KBM-7 (cell line): ENCODE results near the gene CPE.

Experiments
- DNase-seq: peaks from one replicate; pipeline ENCODE4 v3.0.0-alpha.2; 2015
- in situ Hi-C: fragments of 300-500 bp; cut with MboI; formaldehyde crosslinking; loops from 2 replicates; pipeline ENCODE4 v1.14.3; 2020; ENCODE audit warnings: low sequenced_read_pairs, low pct_unique_long_range_greater_than_20kb, mixed read lengths

The CPE gene

DNA sequence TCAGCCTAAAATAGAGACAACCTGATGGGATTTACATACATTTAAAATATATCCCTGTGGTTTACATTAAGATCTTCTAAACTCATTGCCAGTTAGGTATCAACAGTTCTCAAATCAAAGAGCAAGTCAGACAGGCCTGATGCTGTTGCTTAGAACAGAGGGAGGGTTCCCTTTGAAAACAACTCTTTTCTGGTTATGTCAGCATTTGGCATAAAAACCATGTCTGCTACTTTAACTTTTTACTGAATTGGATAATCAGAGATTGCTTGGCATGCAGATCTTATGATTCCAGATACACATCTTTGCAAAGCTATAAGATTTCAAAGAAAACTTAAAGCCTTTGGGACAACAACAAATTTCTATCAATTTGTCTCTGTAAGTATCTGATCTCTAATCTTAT lies 140.8 kb downstream of the CPE start:
- in situ Hi-C loops: no loop called here
- DNase-seq: no peak

DNA sequence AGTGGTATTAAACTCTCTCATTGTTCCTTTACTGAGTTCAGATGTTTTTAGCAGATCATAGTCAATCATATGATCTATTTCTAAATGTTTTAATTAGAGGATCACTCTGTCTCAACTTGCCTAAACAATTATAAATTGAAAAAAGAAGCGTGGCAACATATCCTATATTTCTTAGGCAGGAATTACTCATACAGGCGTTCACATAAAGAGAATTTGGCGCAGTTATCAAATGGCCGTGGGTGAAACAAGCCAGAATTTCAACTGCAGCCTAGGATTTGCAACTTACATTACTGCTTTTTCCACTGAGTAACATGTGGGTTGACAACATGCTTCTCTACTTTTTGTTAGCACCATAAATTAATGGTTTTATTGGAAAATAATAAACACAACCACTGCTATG lies 141.3 kb downstream of the CPE start:
- in situ Hi-C loops: no loop called here
- no peak for DNase-seq

DNA sequence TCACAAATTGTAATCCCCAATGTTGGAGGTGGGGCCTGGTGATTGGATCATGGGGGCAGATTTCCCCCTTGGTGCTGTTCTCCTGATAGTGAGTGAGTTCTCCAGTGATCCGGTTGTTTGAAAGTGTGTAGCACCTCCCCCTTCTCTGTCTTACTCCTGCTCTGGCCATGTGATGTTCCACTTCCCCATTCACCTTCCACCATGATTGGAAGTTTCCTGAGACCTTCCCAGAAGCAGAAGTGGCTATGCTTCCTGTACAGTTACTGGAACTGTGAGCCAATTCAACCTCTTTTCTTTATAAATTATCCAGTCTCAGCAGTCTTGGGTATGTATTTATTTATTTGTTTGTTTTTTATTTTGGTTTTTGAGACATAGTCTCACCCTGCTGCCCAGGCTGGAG lies 143.2 kb downstream of the CPE start:
- in situ Hi-C loops: no loop called here
- peak; percentile 31 for DNase-seq

DNA sequence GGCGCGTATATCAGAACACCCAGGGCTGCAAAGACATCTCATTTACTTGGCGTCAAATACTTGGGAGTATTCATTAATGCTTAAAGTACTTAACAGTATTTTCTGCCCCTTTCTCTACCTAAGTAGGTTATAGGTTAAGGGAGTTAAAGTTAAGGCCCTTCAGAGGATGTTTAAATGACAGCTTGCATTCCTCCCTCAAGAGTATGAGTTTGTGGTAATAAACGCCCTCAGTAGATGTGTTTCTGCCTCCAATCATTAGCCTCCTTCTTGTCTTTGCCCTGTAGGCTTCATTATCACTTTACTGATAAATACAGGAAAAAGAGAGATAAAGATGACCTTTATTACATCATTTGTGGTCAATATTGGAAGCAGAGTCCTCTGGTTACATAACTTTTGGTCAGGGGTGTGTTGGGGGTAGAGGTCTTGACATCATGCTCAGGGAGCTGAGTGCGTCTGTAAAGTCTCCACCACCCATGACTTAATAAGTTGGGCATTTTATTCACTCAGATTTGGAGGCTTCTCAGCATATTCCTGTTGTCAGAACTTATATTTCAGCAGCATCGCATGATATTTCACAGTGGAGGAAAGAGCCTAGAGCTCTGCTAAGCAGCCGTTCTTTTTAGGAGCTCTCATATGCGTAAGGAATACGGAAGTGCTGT lies 145.9 kb downstream of the CPE start:
- DNase-seq: no peak
- in situ Hi-C loops: loop anchor here (25.0 kb wide), 1 partner anchor 563 kb away; no protein-coding TSS in a partner anchor

DNA sequence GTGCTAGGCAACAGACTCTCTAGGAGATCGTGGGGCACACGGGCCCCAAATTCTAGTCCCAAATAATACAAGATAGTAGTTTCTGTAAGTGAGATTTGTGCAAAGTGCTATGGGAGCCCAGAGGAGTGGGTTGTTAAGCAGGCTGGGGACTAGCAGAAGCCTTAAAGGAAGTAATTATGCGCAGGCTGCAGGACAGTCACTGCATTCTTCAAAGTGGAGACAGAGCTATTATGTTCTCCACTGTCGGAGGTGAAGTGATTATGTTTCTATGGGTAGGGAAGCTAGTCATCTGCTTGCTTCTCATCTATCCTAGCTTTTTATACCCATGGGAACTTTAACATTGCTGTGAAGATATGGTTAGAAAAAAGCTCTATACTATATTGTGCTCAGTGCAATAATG lies 154.2 kb downstream of the CPE start:
- in situ Hi-C loops: loop anchor here (25.0 kb wide), 1 partner anchor 554 kb away; no protein-coding TSS in a partner anchor
- DNase-seq: no peak

DNA sequence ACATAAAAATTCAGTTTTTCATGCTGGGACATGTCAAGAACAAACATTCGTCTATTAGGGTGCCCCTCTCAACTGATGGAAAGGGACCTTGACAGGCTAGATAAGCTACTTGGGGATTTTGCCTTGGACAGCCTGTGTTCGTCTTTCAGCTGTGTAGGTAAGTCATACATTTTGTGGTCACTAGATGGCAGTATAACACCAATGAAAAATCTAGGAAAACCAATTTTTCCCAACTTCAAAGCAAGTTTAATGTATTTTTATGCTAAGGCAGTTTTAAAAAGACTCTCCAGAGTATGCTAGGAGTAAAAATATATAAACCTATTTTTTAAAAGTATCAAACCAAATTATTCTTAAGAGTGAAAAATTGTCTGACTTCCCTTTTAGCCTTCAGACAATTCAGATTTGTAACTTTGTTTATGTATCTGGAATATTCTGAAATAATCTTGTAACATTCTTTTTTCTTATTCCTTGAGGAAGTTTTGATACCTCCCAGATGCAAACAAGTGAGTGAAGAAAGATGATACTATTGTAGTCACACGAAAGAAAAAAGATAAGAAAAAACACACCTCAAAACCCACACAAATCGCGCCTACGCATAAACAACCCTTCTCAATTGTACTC lies 158.3 kb downstream of the CPE start:
- in situ Hi-C loops: loop anchor here (25.0 kb wide), 1 partner anchor 550 kb away; no protein-coding TSS in a partner anchor
- peak; percentile 71 for DNase-seq

DNA sequence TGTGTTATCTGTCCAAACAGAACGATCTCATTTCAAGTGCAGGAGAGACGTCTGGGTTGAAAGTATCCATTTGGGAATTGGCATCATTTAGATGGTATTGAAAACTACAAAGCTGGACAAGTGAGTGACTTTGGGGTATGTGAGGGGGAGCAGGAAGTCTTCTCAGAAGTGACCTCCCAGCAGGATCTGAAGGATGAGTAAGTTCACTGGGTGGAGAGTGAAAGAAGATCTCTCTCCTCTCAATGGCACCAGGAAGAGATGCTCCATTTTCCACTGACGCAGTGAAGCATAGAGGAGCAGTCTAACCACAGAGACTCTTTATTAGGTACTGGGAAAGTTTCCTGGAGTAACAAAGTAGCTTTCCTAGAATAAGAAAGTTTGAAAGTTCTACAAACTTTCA lies 161.0 kb downstream of the CPE start:
- in situ Hi-C loops: loop anchor here (25.0 kb wide), 1 partner anchor 548 kb away; no protein-coding TSS in a partner anchor
- DNase-seq: no peak

DNA sequence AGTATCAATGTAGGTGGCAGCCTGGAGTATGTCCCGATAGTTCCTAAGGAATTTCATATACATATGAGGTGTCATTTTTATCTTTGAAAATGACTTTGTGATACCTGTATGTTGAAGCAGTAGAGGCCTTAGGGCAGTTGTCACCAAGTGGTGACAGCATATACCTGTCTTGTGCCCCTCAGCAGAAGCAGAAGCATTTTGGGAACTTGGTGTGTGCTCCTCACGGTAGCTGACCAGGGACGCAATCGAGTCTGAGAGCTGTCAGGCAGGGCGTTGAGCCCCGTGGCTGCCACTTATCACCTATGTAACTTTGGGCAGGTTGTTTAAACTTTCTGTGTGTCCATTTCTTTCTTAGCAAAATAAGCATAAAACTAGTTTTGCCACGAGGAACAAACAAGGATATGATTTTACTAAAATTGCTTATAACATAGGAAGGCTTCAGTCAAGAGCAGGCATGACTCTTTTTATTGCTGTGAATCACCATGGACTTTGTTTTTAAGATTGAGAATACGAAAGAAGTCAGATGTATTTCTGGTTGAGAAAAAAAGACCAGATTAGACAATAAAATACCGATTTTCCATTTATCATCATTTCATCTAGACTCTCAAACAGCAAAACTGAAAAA lies 161.5 kb downstream of the CPE start:
- in situ Hi-C loops: loop anchor here (25.0 kb wide), 1 partner anchor 547 kb away; no protein-coding TSS in a partner anchor
- no peak for DNase-seq

DNA sequence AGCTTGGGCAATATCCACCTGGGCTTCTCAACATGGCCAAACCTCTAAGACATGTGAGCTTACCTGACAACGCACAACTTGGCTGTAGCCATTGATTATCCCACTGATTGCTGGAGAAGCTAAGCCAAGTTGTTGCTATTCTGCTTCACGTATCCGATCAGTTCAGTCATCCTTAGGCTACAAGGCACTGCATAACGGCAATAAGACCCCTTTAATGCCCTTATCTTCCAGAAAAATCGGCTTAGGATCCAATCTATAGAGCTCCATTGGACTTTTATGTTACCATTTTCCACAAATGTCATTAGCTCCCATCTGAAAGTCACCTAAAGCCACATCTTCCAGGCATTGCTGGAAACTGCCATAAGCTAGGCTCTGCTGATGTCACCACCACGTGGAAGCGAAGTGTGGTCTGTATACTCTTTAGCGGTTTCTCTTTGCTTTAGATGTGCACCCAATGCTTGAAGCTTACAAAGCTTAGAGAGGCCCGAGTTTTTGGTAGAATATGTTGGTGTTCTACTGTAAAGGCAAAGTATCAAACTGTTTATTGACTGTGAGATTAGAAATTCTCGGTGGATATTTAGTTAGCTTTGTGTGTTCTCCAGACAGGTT lies 163.1 kb downstream of the CPE start:
- in situ Hi-C loops: loop anchor here (25.0 kb wide), 1 partner anchor 545 kb away; no protein-coding TSS in a partner anchor
- DNase-seq: peak; percentile 59

DNA sequence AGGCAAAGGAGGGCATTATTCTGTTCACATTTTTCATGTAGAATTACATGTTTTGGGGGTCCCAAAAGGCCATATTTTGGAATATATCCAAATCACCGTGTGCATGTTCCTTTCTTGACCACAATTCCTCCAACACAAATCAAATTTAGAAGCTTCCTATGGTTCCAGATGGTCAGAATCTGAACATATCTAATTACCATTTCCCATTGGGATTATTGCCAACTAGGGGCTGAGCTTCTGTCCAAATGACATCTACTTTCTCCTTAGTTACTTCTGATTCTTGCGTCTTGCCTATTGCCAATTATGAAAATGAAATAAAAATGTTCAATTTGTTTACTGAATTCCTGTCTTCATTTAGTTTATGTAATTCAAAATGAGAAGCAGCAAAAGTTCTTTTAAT lies 163.7 kb downstream of the CPE start:
- in situ Hi-C loops: loop anchor here (25.0 kb wide), 1 partner anchor 545 kb away; no protein-coding TSS in a partner anchor
- no peak for DNase-seq
